Measurements from ENCODE around the gene ADARB2. TPM values are rescaled to one million over a fixed set of nuclear protein-coding genes. Genes with fewer than 3 reads are reported as not detected.

Gene ADARB2
- total and polyA plus RNA-seq, 4 donors: 0.55 to 0.70 (median 0.59) TPM; not detected in 1

GRCh38 chr10:1557081-1557480 is 180.2 kb downstream of the ADARB2 start:
- no peak for DNase-seq (ENCODE audit: low spot score)
- H3K9ac ChIP-seq (ENCODE audit: low read depth in 1 of 2, low read length in 2 of 2): no peak overlapping the region
- no peak overlapping the region for H3K27ac ChIP-seq (ENCODE audit: low read depth in 1 of 2, low read length in 2 of 2)
- H3K36me3 ChIP-seq (ENCODE audit: control insufficient read depth in 4 of 4, insufficient read depth in 3 of 4, low read depth in 1 of 4, low read length in 3 of 4): no peaks in the 10 kb centered on the region
- no peak for TF ChIP-seq RXRA (IDR thresholded peaks at IDR 0.05)
- TF ChIP-seq HNF4G (IDR thresholded peaks at IDR 0.05): no peak
- TF ChIP-seq CTCF (IDR thresholded peaks at IDR 0.05; ENCODE audit: low read depth, low read length, missing input control): no peak
- TF ChIP-seq NR2F2 (IDR thresholded peaks at IDR 0.05): no peak
- no peak for TF ChIP-seq SP1 (IDR thresholded peaks at IDR 0.05)
- TF ChIP-seq HNF4A (conservative IDR thresholded peaks at IDR 0.05): no peak
- TF ChIP-seq FOXA2 (IDR thresholded peaks at IDR 0.05): no peak
- no peak for TF ChIP-seq YY1 (IDR thresholded peaks at IDR 0.05)
- TF ChIP-seq ATF3 (IDR thresholded peaks at IDR 0.05): no peak
- TF ChIP-seq TAF1 (conservative IDR thresholded peaks at IDR 0.05): no peak
- no peak for TF ChIP-seq MAX (IDR thresholded peaks at IDR 0.05)
- no peak for TF ChIP-seq GABPA (IDR thresholded peaks at IDR 0.05 in 1 of 2, conservative IDR thresholded peaks at IDR 0.05 in 1 of 2)
- TF ChIP-seq JUND (IDR thresholded peaks at IDR 0.05): no peak
- TF ChIP-seq FOXA1 (IDR thresholded peaks at IDR 0.05): no peak
- TF ChIP-seq RAD21 (IDR thresholded peaks at IDR 0.05): no peak
- TF ChIP-seq ZBTB33 (IDR thresholded peaks at IDR 0.05): no peak
- H3K9me3 ChIP-seq (ENCODE audit: control insufficient read depth in 4 of 4, low read length in 3 of 4): no peaks in the 10 kb centered on the region
- H3K4me1 ChIP-seq (ENCODE audit: control insufficient read depth in 4 of 4, insufficient read depth in 4 of 4, low read length in 3 of 4): no peaks in the 10 kb centered on the region
- 74% methylated on average over 13 of the region's 13 CpGs for WGBS
- H3K4me3 ChIP-seq (ENCODE audit: low read depth in 1 of 3, low read length in 3 of 3): no peak overlapping the region
- peaks cover 0 to 3% (median 0%) of the 10 kb centered on the region in 4 donors for H3K27me3 ChIP-seq (ENCODE audit: control insufficient read depth in 4 of 4, insufficient read depth in 4 of 4, low read length in 3 of 4)

- no peaks in the 10 kb centered on the region for H3K9me3 ChIP-seq (ENCODE audit: control insufficient read depth in 4 of 4, low read length in 3 of 4)
- no peak for DNase-seq (ENCODE audit: low spot score)
- peaks cover 0 to 3% (median 0%) of the 10 kb centered on the region in 4 donors for H3K27me3 ChIP-seq (ENCODE audit: control insufficient read depth in 4 of 4, insufficient read depth in 4 of 4, low read length in 3 of 4)
- H3K4me1 ChIP-seq (ENCODE audit: control insufficient read depth in 4 of 4, insufficient read depth in 4 of 4, low read length in 3 of 4): no peaks in the 10 kb centered on the region
- 79% methylated on average over 8 of the region's 8 CpGs for WGBS
- H3K36me3 ChIP-seq (ENCODE audit: control insufficient read depth in 4 of 4, insufficient read depth in 3 of 4, low read depth in 1 of 4, low read length in 3 of 4): no peaks in the 10 kb centered on the region
- H3K27ac ChIP-seq (ENCODE audit: low read depth in 1 of 2, low read length in 2 of 2): no peak overlapping the region
- no peak overlapping the region for H3K4me3 ChIP-seq (ENCODE audit: low read depth in 1 of 3, low read length in 3 of 3)
- no peak overlapping the region for H3K9ac ChIP-seq (ENCODE audit: low read depth in 1 of 2, low read length in 2 of 2)
- TF ChIP-seq ZBTB33 (IDR thresholded peaks at IDR 0.05) (no peak), CTCF (IDR thresholded peaks at IDR 0.05; ENCODE audit: low read depth, low read length, missing input control) (no peak), ATF3 (IDR thresholded peaks at IDR 0.05) (no peak), SP1 (IDR thresholded peaks at IDR 0.05) (no peak), FOXA1 (IDR thresholded peaks at IDR 0.05) (no peak), REST (IDR thresholded peaks at IDR 0.05) (no peak), YY1 (IDR thresholded peaks at IDR 0.05) (no peak), HNF4A (conservative IDR thresholded peaks at IDR 0.05) (no peak), HNF4G (IDR thresholded peaks at IDR 0.05) (no peak), JUND (IDR thresholded peaks at IDR 0.05) (no peak), NR2F2 (IDR thresholded peaks at IDR 0.05) (no peak), GABPA (IDR thresholded peaks at IDR 0.05 in 1 of 2, conservative IDR thresholded peaks at IDR 0.05 in 1 of 2) (no peak), RAD21 (IDR thresholded peaks at IDR 0.05) (no peak), TAF1 (conservative IDR thresholded peaks at IDR 0.05) (no peak), MAX (IDR thresholded peaks at IDR 0.05) (no peak), FOXA2 (IDR thresholded peaks at IDR 0.05) (no peak), RXRA (IDR thresholded peaks at IDR 0.05) (no peak)
These were observed 180.8 kb downstream of the ADARB2 start for GRCh38 chr10:1556496-1556895.
